ENCODE data around the gene S100A16. TPM values are rescaled to one million over a fixed set of nuclear protein-coding genes. Genes with fewer than 3 reads are reported as not detected.

S100A16 gene
- total and polyA plus RNA-seq, 12 donors: 26.2 to 128 (median 76.2) TPM

DNA sequence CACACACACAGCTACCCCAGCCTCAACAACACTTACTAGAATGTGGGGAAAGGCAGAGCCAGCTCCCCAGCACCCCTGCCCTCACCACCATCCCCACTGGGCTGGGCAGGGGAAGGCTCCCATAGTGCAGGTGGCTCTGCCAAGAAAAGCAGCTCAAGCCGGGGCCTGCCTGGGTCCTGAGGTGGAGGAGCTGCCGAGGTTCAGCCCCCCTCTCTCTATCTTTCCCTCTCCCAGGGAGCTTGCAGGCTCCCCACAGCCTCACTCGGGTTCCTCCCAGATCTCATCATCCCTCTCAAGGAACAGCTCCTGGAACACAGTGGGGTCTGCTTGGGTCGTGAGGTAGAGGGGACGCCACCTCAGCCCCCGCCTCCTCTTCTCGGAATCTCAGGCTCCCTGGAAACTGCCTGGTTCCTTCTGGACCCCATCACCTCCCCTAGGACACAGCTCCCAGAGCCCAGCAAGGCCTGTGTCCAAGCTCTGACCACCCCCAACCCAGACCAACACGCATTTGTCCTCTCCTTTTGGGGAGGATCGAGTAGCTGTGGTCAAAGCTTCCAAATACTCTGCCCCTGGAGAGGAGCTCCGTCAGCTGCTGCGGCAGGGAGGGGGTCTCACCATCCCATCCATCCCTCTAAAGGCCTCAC lies 704 bp downstream of the S100A16 start:
- TF ChIP-seq, protein P1, sequence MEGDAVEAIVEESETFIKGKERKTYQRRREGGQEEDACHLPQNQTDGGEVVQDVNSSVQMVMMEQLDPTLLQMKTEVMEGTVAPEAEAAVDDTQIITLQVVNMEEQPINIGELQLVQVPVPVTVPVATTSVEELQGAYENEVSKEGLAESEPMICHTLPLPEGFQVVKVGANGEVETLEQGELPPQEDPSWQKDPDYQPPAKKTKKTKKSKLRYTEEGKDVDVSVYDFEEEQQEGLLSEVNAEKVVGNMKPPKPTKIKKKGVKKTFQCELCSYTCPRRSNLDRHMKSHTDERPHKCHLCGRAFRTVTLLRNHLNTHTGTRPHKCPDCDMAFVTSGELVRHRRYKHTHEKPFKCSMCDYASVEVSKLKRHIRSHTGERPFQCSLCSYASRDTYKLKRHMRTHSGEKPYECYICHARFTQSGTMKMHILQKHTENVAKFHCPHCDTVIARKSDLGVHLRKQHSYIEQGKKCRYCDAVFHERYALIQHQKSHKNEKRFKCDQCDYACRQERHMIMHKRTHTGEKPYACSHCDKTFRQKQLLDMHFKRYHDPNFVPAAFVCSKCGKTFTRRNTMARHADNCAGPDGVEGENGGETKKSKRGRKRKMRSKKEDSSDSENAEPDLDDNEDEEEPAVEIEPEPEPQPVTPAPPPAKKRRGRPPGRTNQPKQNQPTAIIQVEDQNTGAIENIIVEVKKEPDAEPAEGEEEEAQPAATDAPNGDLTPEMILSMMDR (IDR thresholded peaks at IDR 0.05): no peak
- TF ChIP-seq POLR2A (IDR thresholded peaks at IDR 0.05): no peak
- Histone ChIP-seq H3K4me1 (replicated peaks in 1 of 2) (peaks cover 0 to 27% of the 10 kb centered on the region in 2 donors), H3K9me3 (replicated peaks in 1 of 3) (no peaks in the 10 kb centered on the region), H3K4me3 (peak overlapping the region in 2 of 4 donors; percentile 33 to 56), H3K27ac (peak overlapping the region in 4 of 5 donors; percentile 44 to 85 (median 62)), H3K36me3 (replicated peaks in 1 of 2) (peaks cover 0 to 3% of the 10 kb centered on the region in 2 donors), H3K27me3 (no peaks in the 10 kb centered on the region)
- 54 to 72% (median 63%) methylated on average over 10 to 11 of the region's 11 CpGs for WGBS, 4 donors
- intact Hi-C loops (cut with DNase I): no loop called here
- no peak for DNase-seq

GRCh38 chr1:153611356-153611755 lies 1.6 kb downstream of the S100A16 start:
- TF ChIP-seq POLR2A (IDR thresholded peaks at IDR 0.05): no peak
- TF ChIP-seq, protein P1 (IDR thresholded peaks at IDR 0.05): no peak
- Histone ChIP-seq H3K9me3 (replicated peaks in 1 of 3) (no peaks in the 10 kb centered on the region), H3K4me1 (replicated peaks in 1 of 2) (peaks cover 0 to 27% of the 10 kb centered on the region in 2 donors), H3K27me3 (no peaks in the 10 kb centered on the region), H3K4me3 (peak overlapping the region in 1 of 4 donors; percentile 56), H3K36me3 (replicated peaks in 1 of 2) (peaks cover 0 to 12% of the 10 kb centered on the region in 2 donors), H3K27ac (peak overlapping the region in 2 of 5 donors; percentile 13 to 93)
- intact Hi-C loops (cut with DNase I): no loop called here
- 70 to 85% (median 73%) methylated on average over 1 of the region's 1 CpG for WGBS, 4 donors
- no peak for DNase-seq

DNA sequence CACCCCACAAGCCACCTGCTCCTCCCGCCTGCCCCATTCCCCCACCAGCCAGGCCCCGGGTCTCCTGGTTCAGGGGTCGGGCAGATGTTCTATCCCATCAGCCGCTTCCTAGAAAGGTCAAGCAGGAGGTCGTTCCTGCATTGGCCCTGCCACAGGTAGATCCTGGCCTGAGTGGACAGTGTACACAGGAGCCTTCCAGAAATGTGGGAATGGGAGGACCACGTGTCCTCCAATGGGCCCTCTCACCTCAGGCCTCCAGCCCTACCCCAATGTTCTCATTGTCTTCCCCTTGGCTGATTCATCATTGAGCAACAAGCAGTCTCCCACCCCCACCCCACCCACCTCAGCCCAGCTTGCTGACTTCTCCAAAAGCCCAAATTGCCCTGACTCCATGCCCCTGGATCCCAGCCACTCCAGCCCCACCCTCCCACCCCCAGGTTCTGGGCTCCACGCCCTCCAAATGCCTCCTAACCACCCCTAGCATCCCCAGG lies 2.1 kb downstream of the S100A16 start:
- no peak overlapping the region for H3K4me3 ChIP-seq
- no peaks in the 10 kb centered on the region for H3K27me3 ChIP-seq
- H3K27ac ChIP-seq: peak overlapping the region in 3 of 5 donors; percentile 29 to 93 (median 87)
- H3K9me3 ChIP-seq (replicated peaks in 1 of 3): no peaks in the 10 kb centered on the region
- H3K4me1 ChIP-seq (replicated peaks in 1 of 2): peaks cover 0 to 27% of the 10 kb centered on the region in 2 donors
- H3K36me3 ChIP-seq (replicated peaks in 1 of 2): peaks cover 0 to 12% of the 10 kb centered on the region in 2 donors
- intact Hi-C loops (cut with DNase I): no loop called here
- TF ChIP-seq, protein P1 (IDR thresholded peaks at IDR 0.05): no peak
- TF ChIP-seq POLR2A (IDR thresholded peaks at IDR 0.05): no peak
- DNase-seq: no peak
- 77 to 91% (median 85%) methylated on average over 2 to 7 of the region's 7 CpGs for WGBS, 4 donors

DNA sequence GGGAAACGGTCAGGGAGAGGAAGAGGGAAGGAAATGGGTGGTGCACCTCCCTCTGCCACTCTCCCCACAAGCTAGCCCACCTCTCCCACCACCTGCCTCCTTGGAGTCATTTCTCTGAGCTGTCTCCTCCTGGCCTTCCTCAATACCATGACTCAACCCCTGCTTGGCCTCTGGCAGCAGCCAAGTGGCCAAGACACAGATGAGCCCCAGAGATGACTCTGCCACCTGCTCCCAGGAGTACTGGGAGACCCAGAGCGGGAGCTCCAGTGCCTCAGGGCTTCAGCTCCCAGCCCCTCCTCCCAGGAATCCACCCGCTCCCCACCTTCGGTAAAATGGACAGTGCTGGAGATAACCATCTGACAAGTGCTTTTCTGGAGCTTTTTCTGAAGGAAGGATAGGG lies 2.6 kb downstream of the S100A16 start:
- peak in 3 of 7 donors; percentile 48 to 63 (median 50) for DNase-seq
- Histone ChIP-seq H3K36me3 (replicated peaks in 1 of 2) (peaks cover 0 to 12% of the 10 kb centered on the region in 2 donors), H3K27ac (peak overlapping the region in 3 of 5 donors; percentile 29 to 93 (median 87)), H3K4me1 (replicated peaks in 1 of 2) (peaks cover 0 to 27% of the 10 kb centered on the region in 2 donors), H3K4me3 (no peak overlapping the region), H3K9me3 (replicated peaks in 1 of 3) (no peaks in the 10 kb centered on the region), H3K27me3 (no peaks in the 10 kb centered on the region)
- 64 to 72% (median 65%) methylated on average over 4 of the region's 4 CpGs for WGBS, 4 donors
- intact Hi-C loops (cut with DNase I): no loop called here
- TF ChIP-seq, protein P1 (IDR thresholded peaks at IDR 0.05): no peak
- TF ChIP-seq POLR2A (IDR thresholded peaks at IDR 0.05): no peak
